Stimulated activated naive CD4-positive, alpha-beta T cell (primary cell): ENCODE results near the gene TNNT2.

Experiments
- DNase-seq, 6 experiments: peaks; one replicate each; lab custom pipeline; 2025; lab: John Stamatoyannopoulos, UW

TNNT2 gene

DNA sequence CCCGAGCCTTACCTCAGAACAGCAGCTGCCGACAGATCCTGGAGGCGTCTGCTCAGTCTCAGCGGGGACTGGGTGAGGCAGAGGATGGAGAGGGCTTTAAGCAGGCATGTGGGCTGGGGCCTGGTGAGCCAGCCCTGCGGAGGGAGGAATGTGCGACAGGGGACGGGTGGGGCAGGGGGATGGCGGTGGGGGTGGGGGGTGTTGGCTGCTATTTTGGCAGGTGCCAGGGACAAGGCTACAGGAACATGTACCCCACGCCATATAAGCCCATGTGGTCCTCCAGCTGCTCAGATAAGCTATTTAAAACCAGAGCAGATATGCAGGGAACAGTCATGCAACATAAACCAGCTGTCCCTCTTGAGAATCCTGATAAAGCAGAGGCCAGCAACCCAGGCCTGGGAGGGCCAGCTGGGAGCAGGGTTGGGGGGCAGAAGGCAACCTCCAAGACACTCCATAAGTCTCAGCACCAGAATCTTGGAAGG lies at the start of gene TNNT2:
Gene TNNT2, minus strand, starts transcription at position 70 of the 482 bp plus-strand sequence. CDS start 4,426 bp downstream, outside the sequence.
- no peak for DNase-seq

DNA sequence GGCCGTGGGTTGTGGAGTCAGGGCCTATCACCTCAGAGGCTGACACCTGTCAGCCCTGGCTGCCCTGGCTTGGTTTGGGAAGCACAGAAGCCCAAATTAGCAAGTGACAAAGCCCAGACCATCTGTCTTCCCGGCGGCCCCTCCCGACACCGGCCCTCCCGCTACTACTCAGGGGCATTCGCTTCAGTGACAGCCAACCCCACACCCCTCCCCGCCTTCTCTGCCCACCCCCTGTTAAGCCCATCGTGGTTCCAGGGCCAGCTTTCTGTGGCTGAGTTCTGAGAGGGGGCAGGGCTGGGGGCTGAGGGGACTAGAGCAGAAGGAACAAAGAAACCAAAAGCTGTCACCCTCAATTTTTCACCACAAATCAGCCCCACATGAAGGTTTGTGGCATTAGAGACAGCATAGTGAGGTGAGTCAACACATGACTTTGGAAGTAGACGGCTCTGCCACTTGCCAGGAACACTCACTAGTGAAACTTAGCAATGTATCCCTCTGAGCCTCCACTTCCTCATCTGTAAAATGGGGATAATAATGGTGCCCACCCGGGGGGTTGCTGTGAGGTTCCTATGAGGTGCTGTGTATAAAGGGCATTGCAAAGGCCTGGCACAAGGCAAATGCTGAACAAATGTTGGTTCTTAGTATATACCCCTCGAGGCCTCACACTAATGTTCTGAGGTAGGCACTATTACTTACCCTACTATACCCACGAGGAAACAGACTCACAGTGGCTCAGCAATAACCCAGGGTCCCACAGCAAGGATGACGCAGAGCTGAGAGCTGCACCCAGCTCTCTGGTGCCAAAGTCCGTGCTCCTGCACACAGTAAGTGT lies 49.2 kb upstream of the TNNT2 start:
- no peak for DNase-seq

DNA sequence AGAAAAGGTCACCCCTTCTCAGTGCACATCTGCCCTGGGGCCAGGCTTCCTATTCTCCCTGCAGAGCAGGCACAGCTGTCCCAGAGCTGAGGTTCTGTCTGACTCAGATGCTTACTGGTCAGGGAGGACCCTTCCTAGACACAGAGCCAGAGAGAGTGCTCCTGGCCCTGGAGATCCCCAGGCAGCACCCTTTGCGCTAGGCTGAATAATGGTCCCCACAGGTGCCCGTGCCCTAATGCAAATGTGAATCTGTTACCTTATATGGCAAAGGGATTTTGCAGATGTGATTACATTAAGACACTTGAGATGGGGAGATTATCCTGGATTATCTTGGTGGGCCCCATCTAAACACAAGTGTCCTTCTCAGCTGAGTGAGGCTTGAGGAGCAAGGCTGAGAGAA lies 46.7 kb upstream of the TNNT2 start:
- DNase-seq = no peak

DNA sequence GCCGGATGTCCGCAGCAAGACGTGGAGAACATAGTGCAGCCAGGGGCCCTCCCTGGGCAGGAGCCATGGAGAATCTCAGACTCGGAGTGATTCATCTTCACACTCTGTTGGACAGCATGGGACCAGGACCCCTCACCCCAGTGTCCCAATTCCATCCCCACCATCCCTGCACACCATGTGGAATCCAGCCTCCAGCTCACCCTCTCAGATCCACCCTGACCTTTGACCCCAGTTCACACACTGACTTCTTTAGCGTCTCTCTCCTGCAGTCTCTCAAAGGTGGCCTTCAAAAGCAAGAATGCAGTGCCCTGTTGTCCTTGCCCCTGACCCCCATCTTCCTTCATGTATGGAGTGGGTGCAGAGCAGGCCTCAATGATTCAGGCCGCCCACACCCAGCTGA lies 46.2 kb upstream of the TNNT2 start:
- DNase-seq = no peak

DNA sequence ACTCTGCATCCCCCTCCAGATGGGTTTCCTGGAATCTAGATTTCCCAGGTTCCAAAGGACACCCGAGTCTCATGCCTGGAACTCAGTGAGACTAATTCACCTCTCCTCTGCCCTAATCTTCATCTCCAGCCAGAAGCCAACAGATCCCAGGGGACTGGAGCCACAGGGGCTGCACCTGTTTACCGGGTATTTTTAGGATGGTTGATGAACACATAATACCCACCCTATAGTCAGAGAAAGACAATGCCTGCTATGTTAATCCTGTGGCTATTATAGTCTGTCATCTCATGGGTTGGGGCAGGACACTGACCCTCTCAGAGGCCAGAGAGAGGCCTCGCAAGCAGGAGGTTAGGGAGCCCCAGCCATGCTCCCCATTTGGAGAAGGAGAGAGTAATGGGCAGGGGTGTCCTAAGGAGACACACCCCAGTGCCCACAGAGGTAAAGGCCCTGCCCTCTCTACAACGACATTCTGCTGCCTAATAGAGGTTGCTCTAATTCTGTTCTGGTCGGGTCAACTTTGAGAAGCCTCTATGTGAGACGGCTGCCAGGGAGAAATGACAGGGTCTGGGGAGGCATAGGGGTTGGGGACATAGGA lies 45.1 kb upstream of the TNNT2 start:
- no peak for DNase-seq

DNA sequence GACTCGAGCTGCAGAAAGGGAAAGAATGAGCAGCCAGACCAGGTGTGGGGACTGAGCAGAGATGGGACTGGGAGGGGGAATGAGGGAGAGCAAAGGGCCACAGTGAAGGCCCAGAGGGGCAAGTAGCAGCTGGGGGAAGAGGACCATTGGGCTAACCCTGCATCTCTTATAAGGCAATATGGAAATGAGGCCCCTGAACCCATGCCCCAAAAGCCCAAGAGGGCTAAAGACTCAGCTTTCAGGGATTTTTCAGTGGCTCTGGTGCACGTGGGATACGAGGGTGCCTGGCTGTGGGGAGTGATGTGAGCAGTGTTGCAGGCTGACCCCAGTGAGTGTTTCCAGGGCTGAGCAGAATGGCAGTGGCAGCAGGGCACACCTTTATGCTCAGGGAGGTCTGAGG lies 44.5 kb upstream of the TNNT2 start:
- no peak for DNase-seq

DNA sequence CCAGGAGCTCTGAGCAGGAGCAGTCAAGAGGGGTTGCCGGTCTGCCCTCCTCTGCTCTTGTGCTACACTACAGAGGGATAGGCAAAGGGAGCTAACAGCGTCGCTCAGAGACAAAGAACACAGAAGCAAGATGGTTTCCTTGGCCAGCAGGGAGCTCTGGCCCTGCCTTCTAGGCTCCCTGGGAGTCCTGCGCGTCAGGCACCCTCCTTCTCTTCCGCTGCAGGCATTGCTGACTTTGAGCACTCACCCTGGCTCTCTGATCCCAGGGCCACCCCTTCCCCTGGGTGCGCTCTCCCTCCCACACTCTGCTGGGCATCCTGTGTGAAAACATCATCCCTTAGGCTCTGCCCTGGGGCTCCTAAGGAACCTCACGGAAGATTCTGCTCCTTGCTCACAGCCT lies 43.6 kb upstream of the TNNT2 start:
- DNase-seq = no peak

DNA sequence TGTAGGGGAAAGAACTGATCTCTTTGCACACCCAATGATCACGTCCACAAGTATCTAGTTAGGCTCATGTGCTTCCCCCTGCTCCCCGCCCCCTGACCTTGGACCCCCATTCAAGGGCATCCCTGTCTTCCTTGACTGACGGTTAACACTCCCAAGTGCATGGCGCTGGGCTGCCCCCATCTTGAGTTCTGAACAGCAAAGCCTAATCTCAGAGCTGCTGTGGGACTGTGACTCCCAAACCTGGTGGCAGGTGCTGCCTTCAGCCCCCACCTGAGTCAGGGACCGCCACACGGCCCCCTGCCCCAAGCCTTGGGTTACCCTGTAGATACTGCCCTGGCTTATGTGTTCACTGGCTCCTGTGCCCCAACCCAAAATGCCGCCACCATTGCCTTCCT lies 43.1 kb upstream of the TNNT2 start:
- no peak for DNase-seq

DNA sequence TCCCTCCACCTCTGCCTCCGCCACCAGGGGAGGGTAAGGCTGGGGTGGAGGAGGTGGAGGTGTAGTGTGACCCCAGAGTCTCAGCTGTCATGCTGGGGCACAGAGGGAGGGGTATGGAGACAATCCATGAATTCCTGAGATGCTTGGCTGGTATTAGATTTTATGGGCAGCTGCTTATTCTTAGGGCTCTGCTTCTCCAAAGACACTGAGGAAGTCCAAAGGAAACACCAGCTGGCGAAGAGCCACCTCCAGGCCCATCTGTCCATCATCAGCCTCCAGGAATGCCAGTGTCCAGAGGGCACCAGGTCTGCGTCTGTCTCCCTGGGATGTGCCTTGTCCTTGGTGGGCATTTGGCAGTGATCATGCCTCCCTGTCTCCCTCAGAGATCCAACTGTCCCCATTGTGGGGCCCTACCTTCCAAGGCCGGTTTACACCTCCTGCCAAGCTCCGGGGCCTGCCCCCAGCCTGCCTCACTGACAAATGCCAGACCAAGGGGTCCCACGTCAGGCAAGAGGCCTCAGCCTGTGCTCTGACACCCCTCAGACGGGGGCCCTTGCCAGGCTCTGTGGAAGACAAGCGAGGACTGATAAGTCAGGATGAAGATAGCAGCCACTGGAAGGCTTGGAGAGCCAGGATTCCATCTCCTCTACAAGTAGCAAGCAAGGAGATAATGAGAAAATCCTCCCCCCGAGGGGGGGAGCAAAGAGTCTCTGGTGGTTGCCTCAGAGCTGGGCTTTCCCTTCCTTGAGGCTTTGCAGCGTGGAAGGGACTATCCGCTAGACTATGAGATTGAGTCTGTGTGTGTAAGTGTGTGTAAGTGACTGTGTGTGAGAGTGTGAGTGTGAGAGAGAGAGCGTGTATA lies 42.5 kb upstream of the TNNT2 start:
- DNase-seq = no peak

DNA sequence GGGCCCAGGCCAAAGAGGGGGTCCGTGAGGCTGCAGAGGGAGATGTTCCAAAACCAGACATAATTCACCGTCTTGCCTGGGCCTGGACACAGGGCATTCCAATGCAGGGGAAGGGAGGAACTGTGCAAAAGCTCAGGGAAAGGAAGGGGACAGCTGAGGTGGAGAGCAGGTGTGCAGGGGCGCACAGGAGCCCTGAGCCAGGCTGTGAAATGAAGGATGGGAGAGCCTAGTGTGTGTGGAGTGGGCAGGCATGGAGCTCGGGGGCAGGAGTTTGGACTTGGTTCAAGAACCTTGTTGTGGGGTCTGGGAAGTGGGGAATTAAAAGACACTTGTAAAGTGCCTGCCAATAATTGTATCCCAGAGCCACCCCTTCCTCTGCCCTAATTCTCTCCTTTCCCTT lies 41.8 kb upstream of the TNNT2 start:
- no peak for DNase-seq

DNA sequence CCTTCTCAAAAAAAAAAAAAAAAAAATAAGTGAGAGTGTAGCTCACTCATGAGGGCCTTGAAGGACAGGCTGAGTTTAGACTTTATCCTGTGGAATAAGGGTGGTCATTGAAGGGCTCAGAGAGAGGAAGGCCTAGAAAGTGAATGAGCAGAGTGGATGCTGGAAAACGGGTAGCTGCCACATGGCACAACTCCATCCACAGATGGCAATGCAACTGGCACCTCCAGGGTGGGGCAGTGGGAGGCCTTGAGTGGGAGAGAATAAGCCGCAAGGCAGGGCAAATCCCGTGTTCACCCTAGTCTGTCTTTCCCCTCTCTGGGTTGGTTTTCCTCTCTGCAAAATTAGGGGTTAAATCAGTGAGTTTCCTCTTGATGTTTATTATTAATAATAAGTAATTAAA lies 41.0 kb upstream of the TNNT2 start:
- DNase-seq = no peak

DNA sequence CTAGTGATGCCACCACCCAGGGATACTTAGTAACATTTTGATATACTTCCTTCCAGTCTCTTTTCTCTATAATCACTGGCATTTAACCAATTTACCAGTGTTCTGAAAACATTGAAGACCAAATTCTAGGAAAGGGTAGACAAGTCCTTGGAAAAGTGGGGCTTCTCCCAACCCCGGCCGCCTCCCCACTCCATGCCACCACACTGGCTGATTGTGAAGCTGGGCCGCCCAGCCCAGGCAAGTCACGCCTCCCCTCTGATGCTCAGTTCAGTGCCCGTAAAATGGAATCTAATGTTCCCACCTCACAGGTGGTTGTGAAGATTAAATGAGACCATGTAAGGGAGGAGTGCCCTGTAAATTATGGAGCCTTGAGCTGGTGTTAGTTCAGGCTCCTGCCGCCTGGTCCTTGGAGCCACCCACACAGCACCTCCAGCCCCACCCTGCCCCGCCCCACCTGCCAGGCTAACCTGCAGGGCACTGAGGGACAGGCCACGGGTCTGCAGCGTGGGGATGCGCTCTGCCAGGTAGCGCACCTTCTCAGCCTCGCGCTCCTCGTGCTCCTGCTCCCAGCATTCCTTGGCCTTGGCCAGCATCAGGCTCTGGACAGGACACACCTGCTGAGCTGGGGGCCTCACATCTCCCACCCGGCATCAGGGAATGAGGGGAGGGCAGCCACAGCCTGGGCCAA lies 36.7 kb upstream of the TNNT2 start:
- DNase-seq = no peak

DNA sequence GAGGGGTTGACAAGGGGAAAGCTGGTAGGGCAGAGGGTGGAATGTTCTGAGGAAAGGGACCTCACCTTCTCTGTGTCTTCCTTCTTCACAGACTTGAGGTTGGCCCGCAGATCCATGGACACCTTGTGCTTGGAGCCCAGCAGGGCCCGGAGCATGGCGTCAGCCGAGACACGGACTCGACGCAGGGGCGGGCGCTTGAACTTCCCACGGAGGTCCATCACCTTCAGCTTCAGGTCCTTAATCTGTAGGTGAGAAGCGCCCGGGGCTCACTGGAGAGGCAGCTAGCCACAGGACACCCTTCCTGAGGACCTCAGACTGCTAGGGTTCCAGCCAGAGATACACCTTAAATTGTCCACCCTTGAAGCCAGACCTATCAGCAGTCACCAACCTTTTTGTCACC lies 33.8 kb upstream of the TNNT2 start:
- no peak for DNase-seq

DNA sequence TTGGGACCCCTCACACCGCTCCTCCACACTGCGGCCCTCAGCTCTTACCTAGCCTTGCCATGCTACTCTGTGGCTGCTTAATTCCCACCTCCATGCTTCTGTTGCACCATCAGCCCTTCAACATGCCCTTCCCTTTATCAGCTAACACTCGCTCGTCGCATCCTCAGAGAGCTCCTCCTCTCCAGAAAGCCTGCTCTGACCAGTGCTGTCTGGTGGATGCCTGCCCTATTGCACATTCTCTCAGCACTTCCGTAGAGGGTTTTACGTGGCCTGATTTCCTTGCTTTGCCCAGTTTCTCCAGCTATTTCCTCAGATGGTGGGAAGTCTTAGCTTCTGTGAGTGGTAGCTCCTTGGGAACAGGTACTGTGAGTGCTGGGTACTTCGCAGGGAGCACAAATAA lies 32.0 kb upstream of the TNNT2 start:
- no peak for DNase-seq

DNA sequence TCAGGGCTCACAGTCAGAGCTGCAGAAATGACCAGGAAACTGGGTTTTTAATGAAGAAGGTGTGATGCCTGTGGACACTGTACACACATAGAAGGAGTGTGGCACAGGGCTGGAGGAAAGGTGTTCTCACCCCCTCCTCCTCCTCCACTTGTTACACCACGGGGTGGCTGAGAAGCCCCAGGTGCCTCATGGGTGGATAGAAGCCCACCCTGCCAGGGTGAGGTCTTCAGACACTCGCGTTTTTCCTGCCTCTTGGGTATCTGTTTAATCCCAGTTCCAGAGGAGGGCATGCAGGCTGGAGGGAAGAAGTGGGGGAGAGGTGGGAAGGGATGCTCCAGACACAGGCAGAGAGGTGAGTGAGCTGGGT lies 31.3 kb upstream of the TNNT2 start:
- no peak for DNase-seq

DNA sequence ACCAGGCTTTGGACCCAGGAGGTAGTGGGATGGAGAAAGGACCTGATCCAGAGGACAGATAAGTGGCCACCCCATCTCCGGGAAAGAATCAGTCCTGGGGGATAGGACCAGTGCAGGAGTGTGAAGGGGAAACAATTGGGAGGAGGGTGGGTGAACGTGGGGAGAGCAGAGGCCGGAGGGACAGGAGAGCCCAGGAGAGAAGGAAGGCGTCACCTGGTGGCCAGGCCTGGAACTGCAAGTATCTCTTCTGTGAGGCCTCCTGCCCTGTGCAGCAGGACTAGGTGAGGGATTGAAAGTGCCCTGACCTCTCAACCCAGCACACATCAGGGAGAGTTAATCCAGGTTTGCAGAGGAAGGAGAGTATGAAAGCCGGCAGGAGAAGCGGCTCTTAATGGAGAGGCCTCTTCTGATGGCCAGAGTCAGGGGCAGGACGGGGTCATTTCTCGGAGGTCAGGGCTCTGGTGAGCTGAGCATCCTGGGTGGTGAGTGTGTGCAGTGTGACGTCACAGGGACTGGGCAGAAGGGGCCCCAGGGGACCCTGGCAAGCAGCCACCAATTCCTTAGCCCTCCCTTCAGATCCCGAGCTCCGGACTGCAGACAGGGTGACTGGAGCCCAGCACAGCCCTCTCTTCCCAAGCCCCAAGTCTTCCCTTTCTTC lies 30.8 kb upstream of the TNNT2 start:
- peak; percentile 4 to 58 (median 39) for DNase-seq

DNA sequence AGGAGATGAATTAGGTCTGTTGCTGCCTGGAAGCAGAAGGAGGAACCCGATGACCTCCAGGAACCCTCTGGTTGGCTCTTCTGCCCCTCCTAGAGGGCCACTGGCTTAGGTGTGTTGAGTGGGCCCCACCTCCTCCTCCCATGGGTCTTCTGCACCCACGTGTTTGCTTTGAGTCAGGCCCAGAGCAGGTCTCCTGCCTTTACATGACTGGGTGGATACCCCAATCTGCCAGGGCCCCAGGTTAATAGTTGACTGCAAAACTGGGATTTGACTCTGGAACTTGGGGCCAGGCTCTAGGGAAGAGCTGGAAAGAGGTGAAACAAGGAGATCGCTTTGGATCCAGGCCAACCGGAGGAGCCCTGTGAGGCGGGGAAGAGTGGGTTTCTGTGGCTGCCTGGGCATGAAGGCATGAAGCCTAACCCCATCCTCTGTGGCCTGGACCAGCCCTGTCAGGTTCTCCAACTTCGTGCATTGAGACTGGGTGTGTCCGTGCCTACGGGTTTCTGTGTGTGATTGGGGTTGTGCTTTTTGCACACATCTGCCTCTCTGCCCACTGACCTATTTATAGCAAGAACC lies 29.4 kb upstream of the TNNT2 start:
- no peak for DNase-seq

DNA sequence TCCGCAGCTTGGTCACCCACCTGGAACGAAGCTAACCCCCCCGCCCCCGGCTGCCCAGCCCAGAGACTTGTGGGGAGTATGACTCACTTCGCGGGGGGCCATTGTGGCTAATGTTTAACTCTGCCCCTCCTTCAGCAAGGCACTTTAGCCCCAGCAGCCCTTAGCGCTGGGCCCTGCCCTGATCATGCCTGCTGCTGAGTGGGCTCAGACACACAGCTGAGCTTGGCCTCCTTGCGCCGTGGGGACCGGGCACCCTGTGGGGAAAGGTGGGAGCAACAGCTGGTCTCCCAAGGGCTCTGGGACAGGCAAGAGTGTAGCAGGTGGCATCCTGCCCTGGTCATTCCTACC lies 28.0 kb upstream of the TNNT2 start:
- DNase-seq = no peak

DNA sequence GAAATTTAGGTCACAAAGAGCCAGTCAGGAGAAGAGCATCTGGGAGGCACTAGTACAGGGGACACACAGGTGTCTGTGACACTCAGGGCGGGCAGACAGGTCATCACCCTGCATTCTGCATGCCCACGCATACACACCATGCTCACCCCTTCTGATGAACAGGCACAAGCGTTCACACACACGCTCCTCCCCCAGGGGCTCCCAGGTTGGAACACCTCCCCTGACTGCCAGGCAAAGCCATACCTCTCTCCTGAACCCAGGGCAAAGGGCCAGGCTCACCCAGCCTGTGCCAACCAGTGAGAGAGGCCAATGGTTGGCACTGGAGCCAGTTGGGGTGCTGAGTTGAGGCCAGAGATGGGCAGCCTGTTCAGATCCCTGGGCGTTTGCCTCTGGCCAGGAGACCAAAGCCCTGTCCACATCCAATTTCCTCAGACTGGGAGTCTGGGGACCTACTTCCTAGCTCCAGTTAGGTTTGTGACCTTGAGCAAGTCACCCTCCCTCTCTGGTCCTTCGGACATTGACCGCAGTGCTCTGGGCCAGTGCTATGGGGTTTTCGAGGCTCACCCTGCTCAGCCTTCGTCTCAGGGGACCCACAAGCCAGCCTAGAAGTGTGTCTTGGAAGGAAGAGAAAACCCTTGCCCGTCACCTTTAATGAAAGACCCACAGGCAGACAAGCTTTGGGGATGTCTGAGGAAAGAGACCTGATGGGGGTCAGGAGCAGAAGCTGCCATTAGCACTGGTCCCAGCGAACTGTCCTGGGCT lies 27.4 kb upstream of the TNNT2 start:
- no peak for DNase-seq

DNA sequence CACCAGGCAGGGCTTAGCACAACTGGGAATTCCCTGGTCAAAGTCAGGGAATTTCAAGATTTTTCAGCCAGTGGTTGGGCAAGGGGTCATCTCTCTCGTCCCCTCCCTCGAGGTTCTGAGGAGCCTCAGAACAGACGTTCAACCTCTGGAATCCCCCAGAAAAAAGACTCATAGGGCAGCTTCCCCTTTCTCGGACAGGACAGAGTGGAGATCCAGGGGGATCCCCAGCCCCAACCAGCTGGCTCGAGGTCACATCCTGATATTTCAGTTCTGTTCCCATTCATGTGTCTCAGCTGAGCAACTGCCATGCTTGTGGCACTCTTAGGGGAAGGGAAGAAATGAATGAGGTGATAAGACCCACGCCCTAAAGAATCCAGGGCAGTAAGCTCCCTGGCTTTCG lies 26.6 kb upstream of the TNNT2 start:
- no peak for DNase-seq

DNA sequence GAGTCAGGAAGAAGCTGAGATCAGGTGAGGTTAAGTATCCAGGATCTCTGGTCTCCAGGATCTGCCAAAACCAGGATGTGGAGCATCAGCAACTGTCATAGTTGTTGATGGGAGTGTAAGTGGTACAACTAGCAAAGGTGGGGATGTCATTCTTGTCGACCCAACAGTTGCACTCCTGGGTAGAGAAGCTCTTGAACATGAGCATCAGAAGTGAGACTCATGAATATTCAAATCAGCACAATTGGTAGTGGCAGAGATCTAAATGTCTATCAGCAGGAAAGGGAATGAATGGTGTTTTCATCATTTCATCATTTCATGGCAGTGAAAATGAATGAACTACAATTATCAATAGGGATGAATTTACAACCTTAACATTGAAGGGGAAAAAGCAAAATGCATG lies 25.9 kb upstream of the TNNT2 start:
- DNase-seq = no peak
